Breast epithelium (tissue), 3 donors: ENCODE results near the gene ZNF45.
"Not testable (repeated sequence)": the region's sequence is repeated elsewhere in the genome, so short reads cannot be mapped to it uniquely, and the experiment has no call there.

Experiments used
- POLR2A ChIP-seq: fragments of 450-650 bp; IDR thresholded peaks from one replicate; pipeline ENCODE4 v1.6.1; 2016; ENCODE audit warnings: antibody characterized with exemption, mild to moderate bottlenecking, moderate library complexity
- POLR2AphosphoS5 ChIP-seq, 3 donors: sonication (generic); formaldehyde crosslinking; IDR thresholded peaks; one replicate each; pipeline ENCODE4 v1.6.1; 2017; ENCODE audit warnings: antibody characterized with exemption in 3 of 3
- TF ChIP-seq, protein P1 (sequence below), 3 donors: fragments of 450-650 bp; IDR thresholded peaks; one replicate each; pipeline ENCODE4 v1.5.1; 2016 to 2017; ENCODE audit warnings: antibody characterized with exemption in 3 of 3, mild to moderate bottlenecking in 3 of 3, moderate library complexity in 3 of 3

DNA sequence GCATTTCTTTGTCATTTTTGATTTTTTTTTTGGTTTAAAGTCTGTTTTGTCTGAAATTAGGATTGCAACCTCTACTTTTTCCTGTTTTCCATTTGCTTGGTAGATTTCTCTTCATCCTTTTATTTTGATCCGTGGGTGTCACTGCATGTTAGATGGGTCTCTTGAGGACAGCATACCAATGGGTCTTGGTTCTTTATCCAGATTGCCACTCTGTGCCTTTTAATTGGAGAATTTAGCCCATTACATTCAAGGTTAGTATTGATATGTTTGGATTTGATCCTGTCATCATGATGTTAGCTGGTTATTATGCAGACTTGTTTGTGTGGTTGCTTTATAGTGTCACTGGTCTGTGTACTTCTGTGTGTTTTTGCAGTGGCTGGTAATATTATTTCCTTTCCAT lies 12.3 kb upstream of the ZNF45 start:
- TF ChIP-seq, protein P1, sequence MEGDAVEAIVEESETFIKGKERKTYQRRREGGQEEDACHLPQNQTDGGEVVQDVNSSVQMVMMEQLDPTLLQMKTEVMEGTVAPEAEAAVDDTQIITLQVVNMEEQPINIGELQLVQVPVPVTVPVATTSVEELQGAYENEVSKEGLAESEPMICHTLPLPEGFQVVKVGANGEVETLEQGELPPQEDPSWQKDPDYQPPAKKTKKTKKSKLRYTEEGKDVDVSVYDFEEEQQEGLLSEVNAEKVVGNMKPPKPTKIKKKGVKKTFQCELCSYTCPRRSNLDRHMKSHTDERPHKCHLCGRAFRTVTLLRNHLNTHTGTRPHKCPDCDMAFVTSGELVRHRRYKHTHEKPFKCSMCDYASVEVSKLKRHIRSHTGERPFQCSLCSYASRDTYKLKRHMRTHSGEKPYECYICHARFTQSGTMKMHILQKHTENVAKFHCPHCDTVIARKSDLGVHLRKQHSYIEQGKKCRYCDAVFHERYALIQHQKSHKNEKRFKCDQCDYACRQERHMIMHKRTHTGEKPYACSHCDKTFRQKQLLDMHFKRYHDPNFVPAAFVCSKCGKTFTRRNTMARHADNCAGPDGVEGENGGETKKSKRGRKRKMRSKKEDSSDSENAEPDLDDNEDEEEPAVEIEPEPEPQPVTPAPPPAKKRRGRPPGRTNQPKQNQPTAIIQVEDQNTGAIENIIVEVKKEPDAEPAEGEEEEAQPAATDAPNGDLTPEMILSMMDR (IDR thresholded peaks at IDR 0.05): not testable (repeated sequence)
- not testable (repeated sequence) for TF ChIP-seq POLR2A; POLR2AphosphoS5 (IDR thresholded peaks at IDR 0.05)
